Prostate gland (tissue), 2 donors: Measurements from ENCODE around the gene FGF7.

Source experiments
- CTCF ChIP-seq, 4 experiments: fragments of 200-600 bp in 2 of 4; fragments of 450-650 bp in 2 of 4; sonication (generic) in 2 of 4; IDR thresholded peaks; 1 replicate in 3 of 4; 2 replicates in 1 of 4; pipeline ENCODE4 v1.5.1; 2016 to 2019; ENCODE audit warnings: antibody characterized with exemption in 4 of 4, mild to moderate bottlenecking in 2 of 4, moderate library complexity in 2 of 4
- POLR2A ChIP-seq: fragments of 450-650 bp; IDR thresholded peaks from one replicate; pipeline ENCODE4 v1.6.1; 2016; ENCODE audit warnings: antibody characterized with exemption, mild to moderate bottlenecking
- POLR2AphosphoS5 ChIP-seq: sonication (generic); formaldehyde crosslinking; IDR thresholded peaks from one replicate; pipeline ENCODE4 v1.6.1; 2017; ENCODE audit warnings: antibody characterized with exemption

GRCh38 chr15:49494842-49495241 is 71.8 kb downstream of the FGF7 start:
- TF ChIP-seq CTCF (IDR thresholded peaks at IDR 0.05) (no peak), POLR2A (no peak), POLR2AphosphoS5 (no peak)
